Neural cell (in vitro differentiated cells): Measurements from ENCODE around the gene USP36. TPM values are rescaled to one million over a fixed set of nuclear protein-coding genes. Genes with fewer than 3 reads are reported as not detected.

Experiments used
- H2AFZ ChIP-seq: fragments of 200-600, 300-800 bp; sonication (generic), shearing (Covaris generic); 2 replicates; pipeline ENCODE4 v1.6.0; 2014; ENCODE audit warnings: low read depth, mild to moderate bottlenecking, antibody characterized with exemption, low read length, moderate library complexity
- H3F3A ChIP-seq: fragments of 200-600 bp; shearing (Covaris generic); 2 replicates; pipeline ENCODE4 v1.6.1; 2016; ENCODE audit warnings: mild to moderate bottlenecking, moderate library complexity, mixed read lengths, antibody characterized with exemption, low read length; ENCODE audit not compliant: insufficient read depth, poor library complexity, severe bottlenecking
- H3K27ac ChIP-seq: fragments of 200-600, 300-800 bp; sonication (generic), shearing (Covaris generic); 2 replicates; pipeline ENCODE4 v1.5.1; 2014; ENCODE audit warnings: mild to moderate bottlenecking, low read length, moderate library complexity
- H3K27me3 ChIP-seq: fragments of 300-800, 200-600 bp; sonication (generic), shearing (Covaris generic); 2 replicates; pipeline ENCODE4 v1.6.0; 2014; ENCODE audit warnings: mild to moderate bottlenecking, low read depth, low read length, moderate library complexity; ENCODE audit not compliant: insufficient read depth
- H3K36me3 ChIP-seq: fragments of 300-800, 200-600 bp; sonication (generic), shearing (Covaris generic); 2 replicates; pipeline ENCODE4 v1.5.1; 2014; ENCODE audit warnings: mild to moderate bottlenecking, antibody characterized with exemption, low read length, moderate library complexity; ENCODE audit not compliant: insufficient read depth
- H3K4me2 ChIP-seq: fragments of 300-800, 200-600 bp; sonication (generic), shearing (Covaris generic); 2 replicates; pipeline ENCODE4 v1.6.0; 2014; ENCODE audit warnings: mild to moderate bottlenecking, low read length
- H3K4me3 ChIP-seq: fragments of 300-800, 200-600 bp; sonication (generic), shearing (Covaris generic); 2 replicates; pipeline ENCODE4 v1.5.1; 2014; ENCODE audit warnings: mild to moderate bottlenecking, low read length, moderate library complexity
- H3K79me2 ChIP-seq: fragments of 200-600 bp; shearing (Covaris generic); replicated peaks from 2 replicates; pipeline ENCODE4 v1.6.0; 2014; ENCODE audit warnings: mild to moderate bottlenecking, low read length, moderate library complexity; ENCODE audit not compliant: insufficient read depth
- H3K9ac ChIP-seq: fragments of 300-800, 200-600 bp; sonication (generic), shearing (Covaris generic); 2 replicates; pipeline ENCODE4 v1.6.1; 2016; ENCODE audit warnings: mild to moderate bottlenecking, low read length, mixed read lengths
- H3K9me2 ChIP-seq: fragments of 200-600 bp; shearing (Covaris generic); 2 replicates; pipeline ENCODE4 v1.6.1; 2016; ENCODE audit warnings: mild to moderate bottlenecking, low read length, mixed read lengths; ENCODE audit not compliant: insufficient read depth
- H3K9me3 ChIP-seq: fragments of 200-600, 300-800 bp; sonication (generic), shearing (Covaris generic); 2 replicates; pipeline ENCODE4 v1.6.1; 2016; ENCODE audit warnings: mild to moderate bottlenecking, mixed run types, low read length, moderate library complexity, mixed read lengths
- H4K20me1 ChIP-seq: fragments of 200-600 bp; shearing (Covaris generic); 2 replicates; pipeline ENCODE4 v1.6.1; 2016; ENCODE audit warnings: mild to moderate bottlenecking, mixed run types; ENCODE audit not compliant: insufficient read depth
- CTCF ChIP-seq: fragments of 450-650 bp; IDR thresholded peaks from 2 replicates; pipeline ENCODE4 v1.5.1; 2014; ENCODE audit warnings: antibody characterized with exemption, mild to moderate bottlenecking, moderate library complexity; ENCODE audit not compliant: poor library complexity, severe bottlenecking
- EP300 ChIP-seq: fragments of 450-650 bp; conservative IDR thresholded peaks from 2 replicates; pipeline ENCODE4 v1.6.1; 2014; ENCODE audit warnings: antibody characterized with exemption, mild to moderate bottlenecking, moderate library complexity; ENCODE audit not compliant: poor library complexity, severe bottlenecking
- EZH2 ChIP-seq: fragments of 200-600, 300-800 bp; shearing (Covaris generic), sonication (generic); IDR thresholded peaks from 2 replicates; pipeline ENCODE4 v1.6.1; 2014; ENCODE audit warnings: antibody characterized with exemption, low read length, borderline replicate concordance, mild to moderate bottlenecking; ENCODE audit not compliant: insufficient read depth, poor library complexity, severe bottlenecking
- MXI1 ChIP-seq: fragments of 450-650 bp; conservative IDR thresholded peaks from 2 replicates; pipeline ENCODE4 v1.6.1; 2014; ENCODE audit warnings: antibody characterized with exemption, mild to moderate bottlenecking; ENCODE audit not compliant: poor library complexity, severe bottlenecking
- POLR2AphosphoS5 ChIP-seq: IDR thresholded peaks from 2 replicates; pipeline ENCODE4 v1.6.1; 2012
- RAD21 ChIP-seq: fragments of 450-650 bp; conservative IDR thresholded peaks from 2 replicates; pipeline ENCODE4 v1.6.1; 2014; ENCODE audit warnings: antibody characterized with exemption, mild to moderate bottlenecking, moderate library complexity
- REST ChIP-seq: IDR thresholded peaks from 2 replicates; pipeline ENCODE4 v1.6.1; 2012; ENCODE audit warnings: borderline replicate concordance
- SMC3 ChIP-seq: fragments of 450-650 bp; conservative IDR thresholded peaks from 2 replicates; pipeline ENCODE4 v1.6.1; 2014; ENCODE audit warnings: antibody characterized with exemption, mild to moderate bottlenecking, moderate library complexity; ENCODE audit not compliant: poor library complexity
- TAF1 ChIP-seq: IDR thresholded peaks from 2 replicates; pipeline ENCODE4 v1.6.1; 2012; ENCODE audit warnings: low read depth
- polyA plus RNA-seq: library from polyadenylated mRNA; depleted of rRNA; stranded (reverse); fragments of >200 nt; gene quantifications from 2 replicates; pipeline ENCODE4 v1.2.3, GENCODE V29; 2014

USP36 gene
- polyA plus RNA-seq, 1 donor from 2014 or later: 14.4 TPM

GRCh38 chr17:78765821-78766220 lies 74.8 kb downstream of the USP36 start:
- no peaks in the 10 kb centered on the region for H3K27me3 ChIP-seq
- no peaks in the 10 kb centered on the region for H3F3A ChIP-seq
- no peak overlapping the region for H2AFZ ChIP-seq
- TF ChIP-seq EP300 (no peak), REST (no peak), POLR2AphosphoS5 (no peak), EZH2 (no peak), SMC3 (no peak), TAF1 (no peak), RAD21 (no peak), CTCF (no peak), MXI1 (no peak)
- H3K9me2 ChIP-seq: no peaks in the 10 kb centered on the region
- H3K36me3 ChIP-seq: no peaks in the 10 kb centered on the region
- no peaks in the 10 kb centered on the region for H4K20me1 ChIP-seq
- no peak overlapping the region for H3K4me2 ChIP-seq
- H3K27ac ChIP-seq: no peak overlapping the region
- no peak overlapping the region for H3K4me3 ChIP-seq
- peaks cover 22% of the 10 kb centered on the region for H3K79me2 ChIP-seq
- no peaks in the 10 kb centered on the region for H3K9me3 ChIP-seq
- H3K9ac ChIP-seq: no peak overlapping the region

GRCh38 chr17:78764871-78765270 lies 75.7 kb downstream of the USP36 start:
- H2AFZ ChIP-seq: no peak overlapping the region
- no peaks in the 10 kb centered on the region for H3F3A ChIP-seq
- H3K9me2 ChIP-seq: no peaks in the 10 kb centered on the region
- H4K20me1 ChIP-seq: no peaks in the 10 kb centered on the region
- no peaks in the 10 kb centered on the region for H3K36me3 ChIP-seq
- H3K9me3 ChIP-seq: no peaks in the 10 kb centered on the region
- H3K4me3 ChIP-seq: no peak overlapping the region
- H3K9ac ChIP-seq: no peak overlapping the region
- H3K79me2 ChIP-seq: peaks cover 22% of the 10 kb centered on the region
- no peak overlapping the region for H3K4me2 ChIP-seq
- no peak for TF ChIP-seq EP300
- TF ChIP-seq MXI1: no peak
- TF ChIP-seq RAD21: no peak
- no peak for TF ChIP-seq POLR2AphosphoS5
- no peak for TF ChIP-seq REST
- no peak overlapping the region for H3K27ac ChIP-seq
- H3K27me3 ChIP-seq: no peaks in the 10 kb centered on the region
